T-helper 2 cell (primary cell): Measurements from ENCODE around the gene KAT2B.
A peak's percentile ranks its signal among the peaks of the same experiment; 100 is the strongest.
"Not testable (repeated sequence)": the region's sequence is repeated elsewhere in the genome, so short reads cannot be mapped to it uniquely, and the experiment has no call there.

Experiments used
- DNase-seq, 5 experiments: peaks; one replicate each; pipeline versions ENCODE4 v3.0.0 to v3.0.0-alpha.2; 2012 to 2022

KAT2B gene

GRCh38 chr3:20042331-20042730 is 2.1 kb downstream of the KAT2B start:
- no peak for DNase-seq

DNA sequence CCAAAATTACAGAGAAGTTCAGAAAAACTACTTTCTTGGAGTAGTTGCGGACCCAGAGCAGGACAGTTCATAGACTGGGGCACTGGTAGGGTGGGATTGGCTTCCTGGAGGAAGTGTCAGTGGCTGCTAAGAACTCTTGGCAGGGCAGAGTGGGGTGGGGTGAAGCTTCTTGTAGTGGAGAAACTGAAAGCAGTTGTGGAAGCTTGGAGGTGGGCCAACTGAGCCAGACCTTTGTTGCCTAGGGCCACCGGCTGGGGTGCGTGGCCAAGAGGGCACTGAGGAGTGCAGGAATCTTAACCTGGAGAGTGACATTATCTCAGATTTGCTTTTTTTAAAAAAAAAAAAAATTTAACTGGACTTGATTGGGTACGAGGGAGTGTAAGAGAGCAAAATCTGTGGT is 3.1 kb downstream of the KAT2B start:
- DNase-seq = peak in 4 of 5 experiments; percentile 3 to 58 (median 42)

DNA sequence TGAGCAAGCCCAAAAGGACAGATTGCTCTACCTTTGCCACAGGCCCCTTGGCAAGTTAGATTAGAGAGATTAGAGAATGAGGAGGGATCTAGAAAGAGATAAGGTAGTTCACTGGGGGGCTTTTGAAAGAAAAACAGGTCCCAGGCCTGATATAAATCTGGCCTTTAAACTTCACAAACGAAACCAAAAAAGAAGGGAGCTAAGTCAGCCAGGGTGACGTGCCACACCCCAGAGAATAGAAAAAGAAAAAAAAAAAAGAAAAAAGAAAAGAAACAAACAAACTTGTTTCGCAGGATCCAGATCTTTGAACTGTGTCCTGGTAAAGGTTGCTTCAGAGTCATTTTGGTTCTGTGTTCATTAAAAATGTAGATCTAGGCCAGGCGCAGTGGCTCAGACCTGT is 3.6 kb downstream of the KAT2B start:
- peak in 1 of 5 experiments; percentile 52 for DNase-seq

- not testable (repeated sequence) for DNase-seq
These were observed 4.9 kb downstream of the KAT2B start for GRCh38 chr3:20045141-20045540.

DNA sequence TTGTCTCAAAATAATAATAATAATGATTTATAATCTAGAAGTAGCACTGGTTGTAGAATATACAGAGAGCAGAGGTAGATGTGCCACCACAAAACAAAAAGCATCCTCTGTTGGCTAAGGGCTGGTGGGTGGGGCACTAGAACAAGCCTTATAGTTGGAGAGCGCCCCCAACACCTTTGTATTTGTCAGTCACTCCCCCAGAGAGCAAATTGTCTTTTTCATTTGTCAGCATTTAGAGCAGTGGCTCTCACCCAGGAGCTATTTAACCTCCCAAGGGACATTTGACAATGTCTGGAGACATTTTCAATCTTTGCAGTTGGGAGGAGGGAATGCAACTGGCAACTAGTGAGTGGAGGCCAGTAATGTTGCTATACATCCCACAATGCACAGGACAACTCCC is 6.3 kb downstream of the KAT2B start:
- no peak for DNase-seq

DNA sequence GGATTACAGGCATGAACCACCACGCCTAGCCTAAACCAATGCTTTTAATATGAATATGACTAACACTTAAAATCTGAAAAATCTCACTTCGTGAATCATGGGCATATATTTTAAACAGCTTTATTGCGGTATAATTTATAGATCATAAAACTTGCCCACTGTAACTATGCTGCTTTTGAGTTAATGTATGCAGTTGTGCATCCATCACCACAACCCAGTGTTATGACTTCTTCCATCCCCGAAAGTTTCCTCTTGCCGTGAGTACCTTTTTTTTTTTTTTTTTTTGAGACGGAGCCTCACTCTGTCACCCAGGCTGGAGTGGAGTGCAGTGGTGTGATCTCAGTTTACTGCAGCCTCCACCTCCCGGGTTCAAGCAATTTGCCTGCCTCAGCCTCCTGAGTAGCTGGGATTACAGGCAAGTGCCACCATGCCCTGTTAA is 7.1 kb downstream of the KAT2B start:
- no peak for DNase-seq

GRCh38 chr3:20047976-20048883 is 8.0 kb downstream of the KAT2B start:
- no peak for DNase-seq

DNA sequence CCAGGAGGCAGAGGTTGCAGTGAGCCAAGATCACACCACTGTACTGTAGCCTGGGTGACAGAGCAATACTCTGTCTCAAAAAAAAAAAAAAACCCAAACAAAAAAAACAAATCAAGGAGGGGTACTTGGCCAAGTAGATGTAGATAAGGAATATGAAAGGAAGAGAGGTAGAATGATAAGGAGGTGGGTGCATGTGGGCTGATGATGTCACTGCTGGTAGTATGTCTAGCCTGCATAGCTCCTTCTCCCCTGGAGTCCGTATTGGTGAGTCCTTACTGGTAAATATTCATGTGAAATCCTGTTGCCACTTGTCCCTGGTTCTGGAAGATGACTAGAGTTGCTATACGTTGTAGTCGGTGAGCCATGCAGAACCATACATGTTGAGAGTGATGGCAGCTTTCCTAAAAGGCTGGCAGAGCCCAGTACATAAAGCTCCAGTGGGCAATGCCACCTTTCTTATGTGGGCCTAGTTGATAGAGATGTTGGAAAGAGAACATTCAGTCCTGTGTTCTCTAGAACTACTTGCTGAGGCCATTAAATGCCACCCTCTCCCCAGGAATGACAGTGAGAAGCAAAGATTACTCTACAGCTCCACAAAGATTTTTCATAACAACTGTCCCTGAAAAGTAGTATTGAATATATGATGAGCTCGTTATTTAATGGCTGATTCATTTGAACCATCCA is 11.0 kb downstream of the KAT2B start:
- peak in 2 of 5 experiments; percentile 5 to 45 for DNase-seq

- DNase-seq = no peak
These were observed 12.6 kb downstream of the KAT2B start for GRCh38 chr3:20052851-20053250.

DNA sequence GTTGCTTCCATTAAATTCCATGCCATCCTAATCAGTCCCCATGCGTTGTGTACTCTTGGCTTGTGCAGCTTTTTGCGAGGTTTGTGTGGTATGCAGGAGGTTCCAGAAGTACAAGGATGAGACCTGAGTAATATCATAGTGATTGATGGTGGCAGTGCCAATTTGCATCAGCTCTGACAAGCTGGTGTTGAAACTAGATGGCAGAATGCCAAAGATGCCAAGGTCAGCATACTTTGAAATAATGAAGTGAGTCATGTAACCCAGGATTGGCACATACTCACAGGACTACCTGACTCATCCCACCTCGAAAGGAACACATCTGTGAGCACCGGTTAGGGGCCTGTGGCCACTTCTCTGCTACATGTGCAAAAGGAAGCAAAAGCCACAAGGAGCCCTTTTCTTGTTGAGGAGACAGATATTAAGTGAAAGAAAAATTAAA is 14.3 kb downstream of the KAT2B start:
- DNase-seq = peak in 4 of 5 experiments; percentile 32 to 95 (median 68)

GRCh38 chr3:20055020-20055775 is 15.0 kb downstream of the KAT2B start:
- peak in 2 of 5 experiments; percentile 9 to 55 for DNase-seq

DNA sequence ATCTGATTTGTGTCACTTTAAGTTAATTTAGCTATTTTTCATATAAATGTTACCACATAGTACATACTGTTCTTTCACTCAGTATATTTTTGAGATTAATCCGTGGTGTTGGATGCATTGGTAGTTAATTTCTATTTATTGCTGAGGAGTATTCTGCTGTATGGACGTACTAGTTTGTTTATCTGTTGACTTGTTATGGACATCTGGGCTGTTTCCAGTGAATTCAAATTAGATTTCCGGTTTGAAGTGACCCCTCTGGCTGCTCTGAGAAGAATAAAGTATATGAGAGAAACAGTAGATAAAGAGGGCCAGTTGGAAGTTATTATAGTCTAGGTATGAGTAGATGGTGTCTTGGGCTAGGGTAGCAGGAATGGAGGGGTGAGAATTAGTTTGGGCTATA is 15.6 kb downstream of the KAT2B start:
- DNase-seq = no peak

DNA sequence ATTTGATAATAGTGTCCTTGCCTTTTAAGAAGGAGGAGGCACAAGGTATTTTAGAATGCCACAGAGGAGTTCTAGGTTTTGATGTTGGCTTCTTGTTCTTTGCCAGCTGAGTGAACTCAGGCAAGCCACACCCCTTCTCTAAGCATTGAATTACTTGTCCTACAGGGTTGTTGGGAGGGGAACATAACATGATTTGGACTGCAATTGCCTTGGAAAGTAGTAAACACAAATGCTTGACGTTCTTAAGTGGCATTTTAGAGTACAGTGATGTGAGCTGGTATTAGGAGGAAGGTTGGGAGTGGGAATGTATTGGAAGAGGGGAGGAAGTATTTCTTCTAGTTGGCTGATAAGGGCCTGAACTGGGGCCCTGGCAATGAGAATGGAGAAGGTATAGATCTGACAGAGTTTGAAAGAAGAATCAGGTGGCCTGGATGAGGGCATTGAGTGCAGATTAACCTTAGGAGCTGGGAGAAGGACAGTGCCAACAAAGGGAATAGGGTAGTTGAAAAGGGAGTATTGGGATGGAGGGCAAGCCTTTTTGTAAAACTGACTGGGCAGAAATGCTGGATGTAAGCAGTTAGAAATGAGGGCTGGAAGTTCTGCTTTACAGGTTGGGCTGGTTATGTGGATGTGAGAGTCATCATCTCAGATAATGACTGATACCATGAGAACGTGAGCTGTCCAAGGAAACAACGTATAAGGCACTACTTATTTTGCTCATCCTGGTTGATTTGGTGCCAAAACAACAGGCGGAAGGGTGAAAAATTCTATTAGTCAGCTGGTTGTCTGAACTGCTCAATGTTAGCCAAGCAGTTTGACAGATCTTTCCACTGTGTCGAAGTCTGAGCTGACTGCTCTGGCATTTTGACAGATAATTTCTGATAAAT is 16.7 kb downstream of the KAT2B start:
- peak in 2 of 5 experiments; percentile 4 to 74 for DNase-seq

DNA sequence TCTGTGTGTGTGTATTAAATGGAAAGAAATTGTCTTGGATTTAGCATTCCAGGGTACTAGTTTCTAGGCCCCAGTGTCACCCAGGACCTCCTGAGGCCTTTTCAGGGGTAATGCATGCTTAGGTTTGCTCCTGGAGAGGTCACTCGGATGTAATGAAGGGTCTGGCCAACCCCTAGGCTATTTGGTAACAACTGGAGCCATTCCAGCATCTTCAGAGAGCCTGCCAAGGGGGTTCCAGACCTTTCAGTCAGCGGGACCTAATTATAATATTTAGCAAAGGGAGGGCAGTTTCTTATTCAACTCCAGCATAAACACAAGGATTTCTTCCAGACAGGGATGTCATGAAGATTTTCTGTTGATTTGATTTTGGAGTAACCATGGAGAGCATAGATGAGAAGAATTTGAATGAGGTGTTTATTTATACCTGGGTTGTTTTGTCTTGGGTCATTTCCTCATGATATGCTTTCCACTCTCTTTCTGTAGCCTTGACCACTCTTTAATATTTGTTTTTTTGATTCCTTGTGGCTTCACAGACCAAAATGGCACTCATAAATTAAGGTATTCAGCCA is 17.4 kb downstream of the KAT2B start:
- no peak for DNase-seq

DNA sequence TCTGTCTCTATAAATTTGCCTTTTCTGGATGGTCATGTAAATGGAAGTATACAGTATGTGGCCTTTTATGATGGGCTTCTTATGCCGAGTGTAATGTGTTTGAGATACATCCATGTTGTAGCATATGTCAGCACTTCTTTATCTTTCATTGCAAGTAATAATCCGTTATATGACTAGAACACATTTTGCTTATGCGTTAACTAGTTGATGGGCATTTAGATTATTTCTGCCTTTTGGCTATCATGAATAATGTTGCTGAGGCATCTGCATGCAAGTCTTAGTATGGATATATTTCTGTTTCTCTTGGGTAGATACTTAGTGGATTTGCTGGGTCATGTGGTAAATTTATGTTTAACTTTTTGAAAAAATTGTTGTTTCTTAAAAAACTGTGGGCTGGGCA is 19.7 kb downstream of the KAT2B start:
- no peak for DNase-seq

- DNase-seq = peak in 1 of 5 experiments; percentile 86
These were observed 20.9 kb downstream of the KAT2B start for GRCh38 chr3:20060974-20061685.

GRCh38 chr3:20062996-20063395 is 22.8 kb downstream of the KAT2B start:
- no peak for DNase-seq

DNA sequence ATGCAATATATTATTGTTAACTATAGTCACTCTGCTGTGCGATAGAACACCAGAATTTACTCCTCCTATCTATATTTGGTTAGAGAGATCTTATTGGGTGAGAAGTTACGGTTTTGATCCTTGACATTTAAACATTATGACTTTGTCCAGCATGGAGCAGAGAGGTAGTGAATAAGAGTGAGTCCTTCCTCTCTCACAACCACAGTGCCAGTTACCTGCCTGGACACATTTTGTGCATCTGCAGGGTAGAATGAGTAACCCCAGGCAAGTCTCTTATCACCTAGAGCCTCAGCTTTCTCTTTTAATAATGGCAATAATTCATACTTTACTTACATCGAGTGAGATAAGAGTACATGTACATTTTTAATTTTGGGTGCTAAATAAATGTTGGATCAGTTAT is 24.1 kb downstream of the KAT2B start:
- no peak for DNase-seq

DNA sequence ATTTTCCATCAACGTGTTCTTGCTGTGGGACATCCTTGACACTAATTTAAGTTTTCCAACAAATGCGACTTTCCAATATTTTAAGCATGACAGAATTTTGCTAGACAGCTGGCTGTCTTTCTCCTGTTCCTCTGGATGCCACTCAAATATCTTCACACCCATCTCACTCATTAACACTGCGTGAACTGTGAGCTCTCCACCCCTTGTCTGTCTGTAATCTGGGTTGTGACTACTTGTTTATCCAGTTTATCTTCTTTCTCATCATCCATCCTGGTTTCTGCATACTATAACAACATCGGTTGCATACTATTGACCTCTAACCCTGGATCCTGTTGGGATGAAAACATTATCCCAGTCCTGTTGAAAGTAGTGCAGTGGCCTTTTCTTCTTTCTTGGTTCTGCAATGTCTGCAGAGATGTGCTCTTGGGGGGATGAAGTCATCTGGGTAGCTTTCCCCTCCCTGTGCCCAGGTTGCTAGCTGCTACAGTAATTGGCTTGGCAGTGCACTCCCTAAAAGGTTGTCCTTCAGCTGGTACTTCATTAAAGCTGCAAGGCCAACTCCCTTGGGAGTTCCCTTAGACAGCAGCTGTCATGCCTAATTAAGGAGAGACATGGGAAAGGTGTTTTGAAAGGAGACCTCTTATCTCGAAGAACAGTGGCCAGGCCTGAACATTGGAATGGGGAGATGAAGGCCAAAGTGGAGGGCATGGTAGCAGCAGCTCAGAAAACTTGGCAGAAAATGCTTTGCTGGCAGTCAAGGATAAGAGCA is 24.7 kb downstream of the KAT2B start:
- no peak for DNase-seq

DNA sequence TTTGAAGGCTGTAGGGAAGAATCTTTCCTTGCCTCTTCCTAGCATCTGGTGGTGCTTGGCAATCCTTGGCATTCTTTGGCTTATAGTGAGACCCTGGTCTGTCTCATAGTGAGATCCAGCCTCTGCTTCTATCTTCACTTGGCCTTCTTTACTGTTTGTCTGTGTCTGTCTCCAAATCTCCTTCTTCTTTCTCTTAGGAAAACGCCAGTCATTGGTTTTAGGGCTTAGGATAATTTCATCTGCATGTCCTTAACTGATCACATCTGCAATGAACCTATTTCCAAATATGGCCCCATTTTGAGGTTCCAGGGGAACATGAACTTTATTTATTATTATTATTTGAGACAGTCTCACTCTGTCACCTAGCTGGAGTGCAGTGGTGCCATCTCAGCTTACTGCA is 25.8 kb downstream of the KAT2B start:
- DNase-seq = no peak
